CD4-positive, alpha-beta T cell treated with Interleukin-6 for 4 hours (primary cell): Measurements from ENCODE around the gene RALGPS2.

Source experiments
- DNase-seq: peaks from one replicate; pipeline ENCODE4 v3.0.0-alpha.2; 2020; ENCODE audit warnings: mixed read lengths

Gene RALGPS2

DNA sequence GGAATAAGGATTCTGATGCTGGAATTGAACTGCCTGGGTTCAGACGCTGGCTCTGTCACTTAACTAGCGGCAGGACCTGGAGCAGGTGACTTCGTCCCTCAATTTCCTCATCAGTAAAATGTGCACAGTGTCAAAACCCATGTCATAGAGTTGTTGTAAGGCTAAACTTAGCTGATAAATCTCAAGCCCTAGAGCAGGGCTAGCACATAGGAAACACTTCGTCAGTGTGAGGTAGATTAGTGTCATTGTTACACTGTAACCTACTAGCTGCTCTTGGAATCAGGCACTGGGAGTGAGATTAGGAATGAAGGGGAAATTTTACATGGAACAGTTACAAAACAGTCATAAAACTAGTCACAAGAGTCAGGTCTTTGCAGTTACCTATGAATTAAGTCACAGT lies 202.0 kb downstream of the RALGPS2 start:
- DNase-seq, result no peak

- DNase-seq, result no peak
Observed at GRCh38 chr1:178928041-178928440, 203.0 kb downstream of the RALGPS2 start.

DNA sequence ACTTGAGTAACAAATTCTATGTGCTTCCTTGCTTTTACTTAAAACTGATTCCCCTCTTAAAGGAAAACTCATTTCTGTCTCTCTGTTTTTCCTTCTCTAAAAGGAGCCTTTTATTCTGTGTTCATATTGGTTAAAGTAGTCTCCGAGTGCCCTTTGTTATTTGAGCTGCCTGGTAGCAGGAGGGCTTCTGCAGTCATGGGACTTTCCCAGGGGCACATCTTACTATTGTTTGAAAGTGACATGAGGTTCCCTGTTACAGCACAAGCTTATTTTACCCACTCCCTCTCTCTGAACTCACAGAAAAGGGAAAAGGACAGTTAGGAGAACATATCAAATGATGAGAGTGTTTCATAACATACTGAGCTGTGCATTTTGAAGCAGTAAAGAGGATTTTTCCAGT lies 203.9 kb downstream of the RALGPS2 start:
- DNase-seq, result no peak

- DNase-seq, result no peak
Observed at GRCh38 chr1:178931858-178932551, 207.0 kb downstream of the RALGPS2 start.

GRCh38 chr1:178932552-178932906 lies 207.5 kb downstream of the RALGPS2 start:
- DNase-seq, result no peak

DNA sequence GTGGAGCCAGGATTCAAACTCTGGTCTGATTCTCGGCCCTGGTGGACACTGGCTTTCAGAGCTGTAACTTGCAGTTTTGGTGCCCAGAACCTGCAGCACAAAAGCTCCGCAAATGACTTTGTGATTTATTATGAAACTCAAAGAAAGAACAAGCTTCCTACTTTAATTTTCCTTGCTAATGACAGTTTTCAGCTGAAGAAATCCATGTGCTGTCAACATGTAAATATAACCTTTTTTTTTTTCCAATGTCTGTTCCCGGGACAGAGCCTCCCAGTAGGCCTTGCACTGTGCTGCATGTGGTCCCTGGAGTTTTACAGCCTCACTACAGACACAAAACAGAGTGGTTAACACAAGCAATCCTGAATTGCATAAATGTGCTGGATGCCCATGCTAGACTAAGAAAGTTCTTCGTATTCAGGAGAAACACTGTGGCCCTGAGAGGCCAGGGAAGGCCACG lies 208.1 kb downstream of the RALGPS2 start:
- no peak for DNase-seq

GRCh38 chr1:178933709-178934490 lies 208.9 kb downstream of the RALGPS2 start:
- DNase-seq, result no peak

GRCh38 chr1:178934546-178934945 lies 209.5 kb downstream of the RALGPS2 start:
- DNase-seq, result no peak

DNA sequence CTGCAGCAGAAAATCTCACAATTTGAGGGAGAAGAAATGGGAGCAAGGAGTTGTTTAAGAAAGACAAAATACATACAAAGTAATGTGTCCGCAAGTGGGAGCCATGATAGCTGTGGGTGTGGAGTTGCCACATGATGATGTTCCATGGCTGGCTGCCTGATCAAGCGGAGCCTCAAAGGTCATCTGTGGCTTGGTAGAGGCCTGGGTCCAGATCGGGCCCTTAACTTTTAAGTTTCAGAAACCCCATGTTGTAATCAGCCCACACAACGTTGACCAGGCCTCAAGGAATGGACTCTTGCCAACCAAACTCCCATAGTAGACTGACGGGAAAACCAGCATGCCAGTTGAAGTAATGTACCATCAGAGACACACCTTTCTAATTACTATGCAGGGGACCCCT lies 210.6 kb downstream of the RALGPS2 start:
- DNase-seq, result no peak

DNA sequence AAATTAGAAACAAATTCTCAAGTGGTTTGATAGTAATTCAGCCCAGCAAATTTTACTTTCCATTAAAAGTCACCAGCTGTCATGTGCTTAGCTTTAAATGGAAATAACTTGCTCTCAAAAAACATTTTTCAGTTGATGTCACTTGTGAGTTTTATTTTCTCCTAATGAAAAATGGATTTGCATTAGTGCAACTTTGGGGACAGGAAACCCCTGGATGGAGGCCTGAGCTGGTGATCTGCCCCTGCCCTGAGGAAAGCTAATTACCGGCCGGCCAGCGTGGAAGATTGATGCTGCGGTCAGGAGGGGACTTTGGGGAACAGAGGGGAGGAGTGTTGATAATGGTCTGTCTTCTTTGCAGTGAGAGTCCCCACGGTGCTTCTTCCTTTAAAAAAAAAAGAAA lies 212.7 kb downstream of the RALGPS2 start:
- DNase-seq, result no peak

GRCh38 chr1:178938101-178938958 lies 213.3 kb downstream of the RALGPS2 start:
- DNase-seq, result no peak

- DNase-seq, result no peak
Observed at GRCh38 chr1:178938959-178939317, 213.9 kb downstream of the RALGPS2 start.

DNA sequence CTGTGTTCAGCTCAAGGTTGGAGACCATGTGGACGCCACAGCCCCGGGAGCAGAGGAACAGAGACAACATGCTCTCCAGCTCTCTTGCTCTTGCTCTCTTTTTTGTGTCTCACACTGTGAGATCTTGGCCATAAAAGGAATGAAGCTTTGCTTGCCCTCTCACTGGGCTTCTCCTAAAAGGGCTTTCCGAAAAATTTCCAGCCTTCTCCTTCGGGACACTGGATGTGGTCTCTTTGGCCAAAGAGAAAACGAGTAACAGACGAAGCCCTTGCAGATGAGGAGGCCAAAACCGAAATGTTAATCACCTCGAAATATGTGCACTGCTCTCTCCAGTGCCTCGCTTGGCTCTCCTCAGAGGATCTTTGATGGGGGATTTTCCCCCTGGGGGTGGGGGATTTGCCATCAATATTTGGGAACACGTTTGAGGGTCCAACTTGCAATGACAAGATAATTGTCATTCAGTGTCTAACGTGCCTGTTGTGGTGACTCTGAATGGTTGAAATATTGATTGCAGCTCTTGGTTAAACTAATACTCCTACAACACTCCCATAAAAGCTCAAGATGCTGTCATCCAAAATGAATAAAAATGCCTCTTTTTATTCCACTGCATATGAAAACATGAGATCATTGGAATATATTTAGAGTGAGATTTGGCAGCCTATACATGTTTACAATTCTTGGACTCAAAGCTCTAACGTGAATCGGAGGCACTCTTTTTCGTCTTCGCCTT lies 214.5 kb downstream of the RALGPS2 start:
- no peak for DNase-seq

DNA sequence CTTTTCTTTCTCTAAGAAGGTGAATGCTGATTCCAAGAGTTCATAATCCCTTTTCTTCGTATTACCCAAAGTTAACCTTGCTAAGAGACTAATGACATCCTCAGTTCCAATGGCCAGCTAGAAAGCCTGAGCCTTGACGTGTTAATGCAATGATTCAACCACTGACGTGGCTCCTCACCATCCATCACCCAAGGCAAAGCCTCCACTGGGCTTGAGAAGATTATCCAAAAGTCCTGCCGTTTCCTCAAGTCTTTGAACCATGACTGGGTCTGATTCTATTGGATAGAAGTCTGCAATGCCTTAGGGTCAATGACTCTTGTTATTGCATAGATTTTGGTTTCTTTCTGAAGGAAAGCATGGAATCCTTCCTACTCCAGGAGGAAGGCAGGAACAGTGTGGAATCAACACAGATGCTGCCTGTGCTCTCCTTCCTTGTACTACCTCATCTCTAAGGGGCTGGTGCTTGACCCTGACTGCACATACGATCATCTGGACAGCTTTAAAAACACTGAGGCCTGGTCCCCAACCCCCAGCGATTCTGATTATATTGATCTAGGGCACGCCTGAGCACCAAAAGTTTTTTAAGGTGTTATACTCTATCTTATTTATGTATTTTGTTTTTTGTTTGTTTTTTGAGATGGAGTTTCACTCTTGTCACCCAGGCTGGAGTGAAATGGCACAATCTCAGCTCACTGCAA lies 215.2 kb downstream of the RALGPS2 start:
- DNase-seq, result no peak

DNA sequence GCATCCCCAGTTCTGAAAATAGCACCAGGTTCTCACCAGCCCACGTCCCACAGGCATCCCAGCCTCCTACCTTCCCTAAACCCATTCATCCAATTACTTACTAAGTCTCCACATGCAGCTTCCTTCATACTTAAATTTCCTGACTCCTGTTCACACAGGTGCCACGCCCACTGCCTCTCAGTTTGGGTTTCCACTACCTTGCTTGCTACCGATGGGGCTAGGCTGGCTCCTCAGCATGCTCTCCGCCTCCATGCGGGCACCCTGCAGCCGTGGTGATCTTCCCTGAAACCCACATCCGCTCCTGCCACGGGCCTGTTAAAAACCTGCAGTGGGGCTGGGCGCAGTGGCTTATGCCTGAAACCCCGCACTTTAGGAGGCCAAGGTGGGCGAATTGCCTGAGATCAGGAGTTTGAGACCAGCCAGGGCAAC lies 216.2 kb downstream of the RALGPS2 start:
- DNase-seq, result no peak

DNA sequence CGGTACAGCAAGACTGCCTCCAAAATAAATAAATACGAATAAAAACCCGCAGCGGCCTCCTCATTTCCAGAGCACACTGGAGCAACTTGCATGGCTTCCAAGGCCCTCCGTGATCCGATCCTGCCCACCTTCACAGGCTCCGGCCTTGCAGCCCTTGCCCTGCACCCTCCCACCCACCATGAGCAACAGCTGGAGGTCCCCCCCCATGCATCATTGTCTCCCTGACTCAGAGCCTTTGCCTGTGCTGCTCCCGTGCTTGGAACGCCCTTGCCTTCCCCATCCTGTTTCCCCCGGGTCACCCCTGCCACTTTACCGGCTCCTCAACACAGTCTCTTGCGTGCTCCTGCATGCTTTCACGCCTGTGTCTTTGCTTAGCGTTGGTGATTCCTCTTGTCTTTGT lies 216.8 kb downstream of the RALGPS2 start:
- DNase-seq, result no peak

DNA sequence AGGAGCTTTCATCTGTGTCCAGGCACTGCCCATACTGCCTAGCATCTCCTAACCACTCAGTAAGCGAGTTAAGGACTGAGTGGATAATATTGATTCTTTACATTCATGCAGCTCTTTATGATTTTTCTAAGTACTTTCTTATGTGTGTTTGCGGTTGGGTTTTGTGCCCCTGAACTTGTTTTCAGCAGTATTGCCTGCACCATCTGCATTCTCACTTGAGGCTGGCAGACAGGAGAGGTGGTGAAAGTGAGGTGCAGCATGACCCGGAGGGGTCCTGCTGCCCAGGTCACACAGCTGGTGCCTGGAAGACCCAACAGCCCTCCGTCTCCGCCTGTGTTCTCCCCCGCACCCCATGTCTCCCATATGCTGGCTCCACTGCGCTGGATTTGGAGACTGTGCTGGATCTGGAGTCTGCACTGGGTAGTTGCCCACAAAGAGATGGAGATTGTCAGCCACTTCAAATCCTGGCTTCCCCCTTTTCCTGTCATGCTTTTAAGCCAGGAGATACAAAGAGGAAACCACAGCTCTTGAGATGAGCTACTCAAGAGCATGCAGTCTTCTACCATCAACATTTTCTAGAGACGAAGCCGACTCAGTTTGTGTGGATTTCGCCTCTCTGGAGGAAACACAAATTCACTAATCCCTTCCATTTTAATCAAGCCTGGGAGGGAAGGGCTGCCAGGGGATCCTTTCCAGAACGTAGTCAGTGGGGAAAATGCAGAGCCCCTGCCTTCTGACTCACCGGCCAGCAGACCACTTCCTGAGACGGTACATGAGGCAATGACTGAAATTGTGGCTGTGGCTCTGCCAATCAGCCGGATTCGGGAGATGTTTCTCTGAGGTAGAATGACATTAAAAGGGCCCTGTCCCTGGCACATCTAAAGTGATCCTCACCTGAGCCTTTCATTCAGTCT lies 217.5 kb downstream of the RALGPS2 start:
- no peak for DNase-seq

GRCh38 chr1:178944729-178945128 lies 219.7 kb downstream of the RALGPS2 start:
- DNase-seq, result no peak

GRCh38 chr1:178945763-178946266 lies 220.8 kb downstream of the RALGPS2 start:
- no peak for DNase-seq

GRCh38 chr1:178946416-178946815 lies 221.4 kb downstream of the RALGPS2 start:
- no peak for DNase-seq
